Measurements from ENCODE around the gene NAA10.

DNA sequence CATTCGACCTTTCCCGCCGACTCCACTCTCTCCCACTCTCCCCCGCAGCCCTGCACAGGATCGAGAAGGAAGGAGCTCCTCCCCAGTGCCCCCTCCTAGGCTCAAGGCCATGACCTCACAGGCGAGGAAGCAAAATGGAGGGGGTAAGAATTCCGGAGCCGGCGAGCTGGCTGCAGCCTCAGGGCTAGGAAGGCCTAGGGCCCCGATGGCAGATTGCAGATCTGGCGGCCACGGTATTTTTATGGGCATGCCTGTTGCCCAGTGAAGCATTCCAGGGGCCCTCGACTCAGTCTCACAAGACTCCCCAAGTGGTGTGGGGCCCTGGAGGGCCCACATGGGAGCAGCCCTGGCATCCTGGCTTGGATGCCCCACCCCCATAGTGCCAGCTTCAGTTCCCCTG is 47.9 kb downstream of the NAA10 start:
- TF ChIP-seq ELF1 (IDR thresholded peaks at IDR 0.05; ENCODE audit: borderline replicate concordance, low read depth), result no peak
- no peak for TF ChIP-seq YY1 (IDR thresholded peaks at IDR 0.05; ENCODE audit: extremely low read depth, insufficient replicate concordance, low read depth, low read length)
- TF ChIP-seq, protein P1, sequence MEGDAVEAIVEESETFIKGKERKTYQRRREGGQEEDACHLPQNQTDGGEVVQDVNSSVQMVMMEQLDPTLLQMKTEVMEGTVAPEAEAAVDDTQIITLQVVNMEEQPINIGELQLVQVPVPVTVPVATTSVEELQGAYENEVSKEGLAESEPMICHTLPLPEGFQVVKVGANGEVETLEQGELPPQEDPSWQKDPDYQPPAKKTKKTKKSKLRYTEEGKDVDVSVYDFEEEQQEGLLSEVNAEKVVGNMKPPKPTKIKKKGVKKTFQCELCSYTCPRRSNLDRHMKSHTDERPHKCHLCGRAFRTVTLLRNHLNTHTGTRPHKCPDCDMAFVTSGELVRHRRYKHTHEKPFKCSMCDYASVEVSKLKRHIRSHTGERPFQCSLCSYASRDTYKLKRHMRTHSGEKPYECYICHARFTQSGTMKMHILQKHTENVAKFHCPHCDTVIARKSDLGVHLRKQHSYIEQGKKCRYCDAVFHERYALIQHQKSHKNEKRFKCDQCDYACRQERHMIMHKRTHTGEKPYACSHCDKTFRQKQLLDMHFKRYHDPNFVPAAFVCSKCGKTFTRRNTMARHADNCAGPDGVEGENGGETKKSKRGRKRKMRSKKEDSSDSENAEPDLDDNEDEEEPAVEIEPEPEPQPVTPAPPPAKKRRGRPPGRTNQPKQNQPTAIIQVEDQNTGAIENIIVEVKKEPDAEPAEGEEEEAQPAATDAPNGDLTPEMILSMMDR (IDR thresholded peaks at IDR 0.05 in 2 of 3, conservative IDR thresholded peaks at IDR 0.05 in 1 of 3; ENCODE audit: borderline replicate concordance in 1 of 3, insufficient read depth in 1 of 3, low read depth in 2 of 3, low read length in 2 of 3), result no peak
- no peak for TF ChIP-seq POLR2AphosphoS5 (IDR thresholded peaks at IDR 0.05; ENCODE audit: low read depth, low read length)
- TF ChIP-seq EZH2 (IDR thresholded peaks at IDR 0.05), result no peak
